ENCODE results near the gene C19orf73.
"Not testable (repeated sequence)": the region's sequence is repeated elsewhere in the genome, so short reads cannot be mapped to it uniquely, and the experiment has no call there.

C19orf73 gene

GRCh38 chr19:49084206-49085019 lies 34.5 kb downstream of the C19orf73 start:
- no peak for DNase-seq (ENCODE audit: low read depth)
- H3K4me3 ChIP-seq (ENCODE audit: low read length): peak overlapping the region; percentile 86
- TF ChIP-seq CTCF (IDR thresholded peaks at IDR 0.05; ENCODE audit: insufficient read depth, low read depth, low read length, missing control alignments): no peak

GRCh38 chr19:49081273-49081672 lies 37.7 kb downstream of the C19orf73 start:
- no peak for DNase-seq (ENCODE audit: low read depth)
- H3K4me3 ChIP-seq (ENCODE audit: low read length): no peak overlapping the region
- no peak for TF ChIP-seq CTCF (IDR thresholded peaks at IDR 0.05; ENCODE audit: insufficient read depth, low read depth, low read length, missing control alignments)

- no peak overlapping the region for H3K4me3 ChIP-seq (ENCODE audit: low read length)
- no peak for DNase-seq (ENCODE audit: low read depth)
- TF ChIP-seq CTCF (IDR thresholded peaks at IDR 0.05; ENCODE audit: insufficient read depth, low read depth, low read length, missing control alignments): no peak
Observed at GRCh38 chr19:49080392-49080791, 38.6 kb downstream of the C19orf73 start.

- not testable (repeated sequence) for H3K4me3 ChIP-seq (ENCODE audit: low read length)
- peak; percentile 51 for DNase-seq (ENCODE audit: low read depth)
- TF ChIP-seq CTCF (IDR thresholded peaks at IDR 0.05; ENCODE audit: insufficient read depth, low read depth, low read length, missing control alignments): peak; percentile 57
Observed at GRCh38 chr19:49074869-49075268, 44.1 kb downstream of the C19orf73 start.

GRCh38 chr19:49073514-49074378 lies 45.2 kb downstream of the C19orf73 start:
- TF ChIP-seq CTCF (IDR thresholded peaks at IDR 0.05; ENCODE audit: insufficient read depth, low read depth, low read length, missing control alignments): peak; percentile 31
- H3K4me3 ChIP-seq (ENCODE audit: low read length): no peak overlapping the region
- peak; percentile 39 for DNase-seq (ENCODE audit: low read depth)

GRCh38 chr19:49071860-49072547 lies 46.9 kb downstream of the C19orf73 start:
- no peak for DNase-seq (ENCODE audit: low read depth)
- TF ChIP-seq CTCF (IDR thresholded peaks at IDR 0.05; ENCODE audit: insufficient read depth, low read depth, low read length, missing control alignments): no peak

More at GRCh38 chr19:49071860-49072547, 46.9 kb downstream of the C19orf73 start:
- H3K4me3 ChIP-seq (ENCODE audit: low read length): no peak overlapping the region

Data from epithelial cell of esophagus (primary cell).